ENCODE results near the gene DNAJC17.
A peak's percentile ranks its signal among the peaks of the same experiment; 100 is the strongest.

GRCh38 chr15:40739854-40740253, 67.4 kb downstream of the DNAJC17 start:
- TF ChIP-seq EZH2 (IDR thresholded peaks at IDR 0.05; ENCODE audit: low read length, unreplicated experiment) (no peak), CTCF (conservative IDR thresholded peaks at IDR 0.05; ENCODE audit: low read depth, low read length) (peak; percentile 13; the same call in 1 of the 2 replicates)

Data from PC-3 (cell line).